GM18951 (cell line): ENCODE measurements around the gene ZC3H7A.
"Not testable (repeated sequence)": the region's sequence is repeated elsewhere in the genome, so short reads cannot be mapped to it uniquely, and the experiment has no call there.

Experiments used
- POLR2A ChIP-seq: IDR thresholded peaks from 4 replicates; pipeline ENCODE4 v1.6.1; 2011; ENCODE audit warnings: mild to moderate bottlenecking; ENCODE audit not compliant: insufficient read length, insufficient read depth; ENCODE audit errors: extremely low read depth
- in situ Hi-C: fragments of 300-500 bp; cut with MboI; formaldehyde crosslinking; loops from one replicate; pipeline ENCODE4 v1.12.0; 2022; ENCODE audit warnings: low sequenced_read_pairs, mixed read lengths, inconsistent platforms; ENCODE audit not compliant: unreplicated experiment

The ZC3H7A gene

GRCh38 chr16:11794996-11795886 lies 1.8 kb downstream of the ZC3H7A start:
- in situ Hi-C loops, result no loop called here
- TF ChIP-seq POLR2A, result no peak

- in situ Hi-C loops, result no loop called here
These were observed 2.6 kb downstream of the ZC3H7A start for GRCh38 chr16:11794447-11794846.

GRCh38 chr16:11793840-11794239 lies 3.2 kb downstream of the ZC3H7A start:
- no peak for TF ChIP-seq POLR2A
- in situ Hi-C loops, result no loop called here

More at GRCh38 chr16:11794447-11794846, 2.6 kb downstream of the ZC3H7A start:
- TF ChIP-seq POLR2A, result no peak

GRCh38 chr16:11792410-11793241 lies 4.4 kb downstream of the ZC3H7A start:
- in situ Hi-C loops, result no loop called here

GRCh38 chr16:11791144-11791828 lies 5.8 kb downstream of the ZC3H7A start:
- TF ChIP-seq POLR2A, result no peak
- in situ Hi-C loops, result no loop called here

More at GRCh38 chr16:11792410-11793241, 4.4 kb downstream of the ZC3H7A start:
- no peak for TF ChIP-seq POLR2A

- in situ Hi-C loops, result no loop called here
- no peak for TF ChIP-seq POLR2A
These were observed 8.1 kb downstream of the ZC3H7A start for GRCh38 chr16:11788914-11789313.

GRCh38 chr16:11784980-11785599 lies 12.0 kb downstream of the ZC3H7A start:
- in situ Hi-C loops, result not testable (repeated sequence)

GRCh38 chr16:11784381-11784780 lies 12.7 kb downstream of the ZC3H7A start:
- in situ Hi-C loops, result not testable (repeated sequence)

- in situ Hi-C loops, result no loop called here
These were observed 13.1 kb downstream of the ZC3H7A start for GRCh38 chr16:11784038-11784369.

GRCh38 chr16:11783319-11784037 lies 13.6 kb downstream of the ZC3H7A start:
- TF ChIP-seq POLR2A, result no peak
- in situ Hi-C loops, result no loop called here

More at GRCh38 chr16:11784038-11784369, 13.1 kb downstream of the ZC3H7A start:
- no peak for TF ChIP-seq POLR2A

- peak; percentile 45 for TF ChIP-seq POLR2A
These were observed 15.3 kb downstream of the ZC3H7A start for GRCh38 chr16:11781773-11782172.

GRCh38 chr16:11780991-11781680 lies 15.9 kb downstream of the ZC3H7A start:
- in situ Hi-C loops, result no loop called here
- TF ChIP-seq POLR2A, result no peak

More at GRCh38 chr16:11781773-11782172, 15.3 kb downstream of the ZC3H7A start:
- in situ Hi-C loops, result no loop called here
